H54 (cell line): ENCODE data around the gene SNAP91.

Experiments used
- DNase-seq: peaks from one replicate; pipeline ENCODE4 v3.0.0; 2011; ENCODE audit warnings: low spot score, mixed read lengths; ENCODE audit not compliant: insufficient read length
- FAIRE-seq: peaks from 3 replicates; lab custom pipeline; 2011; peaks lifted over from hg19 to GRCh38; lab: Jason Lieb, UNC
- POLR2A ChIP-seq: IDR thresholded peaks from 2 replicates; pipeline ENCODE4 v1.6.1; 2011; ENCODE audit warnings: low read depth, mild to moderate bottlenecking, low read length

Gene SNAP91

GRCh38 chr6:83546636-83547035, 162.3 kb downstream of the SNAP91 start:
- no peak for TF ChIP-seq POLR2A
- no peak for FAIRE-seq
- DNase-seq, result no peak

GRCh38 chr6:83539678-83540077, 169.2 kb downstream of the SNAP91 start:
- no peak for TF ChIP-seq POLR2A
- DNase-seq (no peak), FAIRE-seq (no peak)

DNA sequence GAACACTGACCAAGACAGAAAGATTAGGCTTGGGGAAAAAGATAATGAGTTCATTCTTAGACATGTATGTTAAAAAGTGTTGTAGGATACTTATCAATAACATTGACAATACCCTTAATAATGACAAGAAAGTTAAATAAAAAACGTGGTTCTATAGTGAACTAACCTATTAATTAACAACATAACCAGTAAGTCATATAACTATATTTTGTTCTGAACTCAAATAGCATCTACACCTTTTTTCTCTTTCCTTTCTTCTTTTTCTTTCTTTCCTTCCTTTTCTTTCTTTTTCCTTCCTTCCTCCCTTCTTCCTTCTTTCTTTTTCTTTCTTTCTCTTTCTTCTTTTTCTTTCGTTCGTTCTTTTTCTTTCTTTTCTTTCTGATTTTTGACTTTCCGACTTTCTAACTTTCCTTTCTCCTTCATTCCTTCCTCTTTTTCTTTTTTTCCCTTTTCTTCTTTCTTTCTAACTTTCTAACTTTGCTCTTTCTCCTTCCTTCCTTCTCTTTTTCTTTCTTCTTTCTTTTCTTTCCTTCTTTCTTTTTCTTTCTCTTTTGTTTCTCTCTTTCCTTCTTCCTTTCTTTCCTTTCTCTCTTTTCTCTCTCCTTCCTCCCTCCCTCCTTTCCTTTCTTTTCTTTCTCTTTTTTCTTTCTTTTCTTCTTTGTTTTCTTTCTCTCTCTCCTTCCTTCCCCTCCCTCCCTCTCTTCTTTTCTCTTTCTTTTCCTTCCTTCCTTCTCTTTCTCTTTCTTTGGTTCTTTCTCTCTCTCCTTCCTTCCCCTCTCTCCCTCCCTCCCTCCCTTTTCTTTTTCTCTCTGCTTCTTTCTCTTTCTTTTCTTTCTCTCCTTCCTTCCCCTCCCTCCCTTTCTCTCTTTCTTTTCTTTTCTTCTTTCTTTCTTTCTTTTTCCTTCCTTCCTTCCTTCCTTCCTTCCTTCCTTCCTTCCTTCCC, 172.0 kb downstream of the SNAP91 start:
- no peak for TF ChIP-seq POLR2A
- no peak for DNase-seq
- FAIRE-seq, result no peak

GRCh38 chr6:83536034-83536646, 172.8 kb downstream of the SNAP91 start:
- TF ChIP-seq POLR2A, result no peak
- peak; percentile 6 for DNase-seq
- FAIRE-seq, result peak; percentile 41

GRCh38 chr6:83518816-83519480, 190.0 kb downstream of the SNAP91 start:
- DNase-seq, result no peak

DNA sequence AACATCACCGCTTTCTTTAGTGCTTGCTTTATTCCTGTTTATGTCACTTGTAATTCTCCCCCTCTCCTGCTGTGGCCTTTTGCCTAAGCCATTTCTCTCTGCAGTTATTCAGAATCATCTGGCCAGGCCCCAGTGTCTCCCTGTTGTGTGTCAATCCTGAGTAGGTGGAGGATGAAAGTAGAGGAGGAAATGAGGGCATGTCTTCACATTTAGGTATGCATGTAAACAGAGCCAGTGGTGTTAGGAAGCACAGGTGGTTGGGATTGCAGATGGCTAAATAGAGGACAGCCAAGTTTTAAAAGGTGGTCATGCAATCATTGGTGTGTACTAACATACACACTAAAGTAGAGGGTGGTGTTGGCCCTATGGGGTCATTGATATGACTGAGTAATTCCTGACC, 191.4 kb downstream of the SNAP91 start:
- no peak for FAIRE-seq
- no peak for TF ChIP-seq POLR2A

More at GRCh38 chr6:83518816-83519480, 190.0 kb downstream of the SNAP91 start:
- FAIRE-seq, result peak; percentile 68
- TF ChIP-seq POLR2A, result no peak

GRCh38 chr6:83514866-83515466, 193.9 kb downstream of the SNAP91 start:
- TF ChIP-seq POLR2A, result no peak
- peak; percentile 8 for DNase-seq
- FAIRE-seq, result peak; percentile 93

More for the DNA sequence above, 191.4 kb downstream of the SNAP91 start:
- no peak for DNase-seq

DNA sequence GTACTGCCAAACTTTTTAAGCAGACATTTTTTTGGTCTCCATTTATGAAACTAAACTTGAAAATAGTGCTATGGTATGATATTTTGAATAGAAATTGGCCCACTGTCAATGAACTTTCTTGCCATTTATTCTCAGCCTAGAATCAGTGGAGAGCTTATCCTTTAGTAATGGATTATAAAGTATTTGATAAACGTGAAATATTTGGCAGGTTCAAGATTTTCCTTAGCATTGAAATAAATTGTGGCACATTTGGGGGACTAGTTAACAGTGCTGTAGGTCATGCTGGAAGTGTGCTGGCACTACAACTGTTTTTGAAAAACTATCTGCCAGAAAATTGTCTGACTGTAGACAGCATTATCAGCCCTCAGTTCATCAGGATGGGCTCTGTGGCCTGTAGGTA, 194.4 kb downstream of the SNAP91 start:
- FAIRE-seq, result no peak
- DNase-seq, result no peak
- no peak for TF ChIP-seq POLR2A

DNA sequence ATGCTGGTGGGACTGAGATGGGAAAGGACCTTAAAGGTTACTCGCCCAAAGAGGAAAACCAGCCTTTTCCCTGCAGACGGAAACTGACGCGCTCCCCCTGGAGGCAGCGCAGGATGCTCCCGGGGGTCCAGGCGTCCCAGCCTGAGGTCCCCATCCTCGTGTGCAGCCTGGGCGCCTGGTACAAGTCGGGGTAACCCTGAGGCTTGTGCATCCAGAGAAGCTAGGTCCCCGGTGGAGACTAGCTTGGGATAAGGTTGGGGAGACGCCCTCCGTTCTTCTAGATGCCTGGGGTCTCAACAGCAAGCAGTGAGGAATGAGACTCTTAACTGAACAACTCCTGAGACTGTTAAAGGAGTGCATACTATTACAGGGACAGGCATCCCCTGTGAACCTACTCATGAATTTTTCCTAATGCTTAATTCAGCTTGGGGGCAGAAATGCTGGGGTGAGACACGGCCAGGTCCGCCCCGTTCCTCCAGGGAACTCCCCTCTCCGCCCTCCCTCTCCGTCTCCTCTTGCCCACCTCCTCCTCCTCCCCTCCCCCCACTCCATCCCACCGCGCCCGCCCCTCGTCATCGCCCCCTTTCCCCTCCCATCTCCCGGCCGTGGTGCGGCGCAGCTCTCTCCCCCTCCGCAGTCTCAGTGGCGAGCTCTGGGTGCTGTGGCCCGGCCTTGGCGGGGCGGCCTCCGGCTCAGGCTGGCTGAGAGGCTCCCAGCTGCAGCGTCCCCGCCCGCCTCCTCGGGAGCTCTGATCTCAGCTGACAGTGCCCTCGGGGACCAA, 196.8 kb downstream of the SNAP91 start, which contains the start of gene PRSS35:
TSS of gene PRSS35 (plus strand) at position 634 of the 781 bp plus-strand sequence. CDS start 10,908 bp downstream, outside the sequence.
- DNase-seq (peak; percentile 47), FAIRE-seq (peak; percentile 74)
- TF ChIP-seq POLR2A, result 0 out of 2 replicates have a peak, but pooled peaks have one; percentile 11

DNA sequence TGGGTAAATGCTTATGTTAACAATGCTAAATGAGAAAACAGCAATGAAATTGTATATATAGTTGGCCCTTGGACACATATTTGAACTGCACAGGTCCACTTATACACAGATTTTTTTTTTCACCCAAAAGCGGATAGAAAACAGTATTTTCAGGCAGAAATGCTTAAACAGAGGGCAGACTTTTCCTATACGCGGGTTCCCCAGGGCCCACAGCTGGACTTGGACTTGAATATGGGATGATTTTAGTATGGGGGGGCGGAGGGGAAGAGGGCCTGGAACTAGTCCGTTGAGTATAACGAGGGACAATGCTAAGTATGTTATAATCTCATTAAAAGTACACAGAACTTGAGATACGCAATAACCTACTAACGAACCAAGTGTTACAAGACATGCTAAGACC, 197.6 kb downstream of the SNAP91 start:
- FAIRE-seq (no peak), DNase-seq (no peak)

GRCh38 chr6:83510791-83511190, 198.1 kb downstream of the SNAP91 start:
- DNase-seq, result no peak
- no peak for TF ChIP-seq POLR2A
- FAIRE-seq, result no peak

More for the DNA sequence above, 197.6 kb downstream of the SNAP91 start:
- TF ChIP-seq POLR2A, result no peak

DNA sequence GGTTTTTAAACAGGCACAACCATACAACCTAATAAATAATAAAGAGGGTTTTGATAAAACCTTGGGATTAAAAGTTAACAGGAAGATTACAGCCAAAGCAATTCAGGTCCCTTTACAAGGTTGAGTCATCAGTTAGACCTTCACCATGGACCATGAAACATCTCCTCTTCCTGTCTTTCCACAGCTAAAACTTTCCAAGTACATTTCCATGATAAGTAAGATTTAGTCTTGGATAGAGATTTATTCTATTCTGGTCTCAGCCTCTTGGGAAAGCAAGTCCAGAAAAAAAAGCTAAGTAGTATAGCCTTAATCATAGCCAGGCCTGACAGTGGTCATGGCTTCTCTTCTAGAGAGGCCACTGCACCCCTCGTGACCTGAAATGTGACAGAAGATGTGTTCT, 199.5 kb downstream of the SNAP91 start:
- DNase-seq (no peak), FAIRE-seq (no peak)

GRCh38 chr6:83505356-83505755, 203.5 kb downstream of the SNAP91 start:
- no peak for TF ChIP-seq POLR2A
- DNase-seq (no peak), FAIRE-seq (no peak)

More for the DNA sequence above, 199.5 kb downstream of the SNAP91 start:
- no peak for TF ChIP-seq POLR2A
